GM13977 (cell line): ENCODE measurements around the gene NAB2.
A peak's percentile ranks its signal among the peaks of the same experiment; 100 is the strongest.

Experiments used
- DNase-seq: peaks from one replicate; pipeline ENCODE4 v3.0.0; 2012; ENCODE audit warnings: low spot score
- CTCF ChIP-seq: IDR thresholded peaks from 2 replicates; pipeline ENCODE4 v1.5.1; 2012; ENCODE audit warnings: mild to moderate bottlenecking, control low read depth; ENCODE audit not compliant: insufficient read depth; ENCODE audit errors: extremely low read depth, missing control alignments
- in situ Hi-C: fragments of 300-500 bp; cut with MboI; formaldehyde crosslinking; loops from one replicate; pipeline ENCODE4 v1.12.0; 2022; ENCODE audit warnings: low sequenced_read_pairs, low pct_unique_long_range_greater_than_20kb, mixed read lengths, inconsistent platforms; ENCODE audit not compliant: unreplicated experiment

NAB2 gene

GRCh38 chr12:57085999-57086492 lies 2.9 kb upstream of the NAB2 start:
- DNase-seq = peak; percentile 16
- no peak for TF ChIP-seq CTCF
- in situ Hi-C loops = no loop called here

GRCh38 chr12:57086493-57087009 lies 2.4 kb upstream of the NAB2 start:
- peak; percentile 45 for DNase-seq
- in situ Hi-C loops = no loop called here
- peak; percentile 43 for TF ChIP-seq CTCF

DNA sequence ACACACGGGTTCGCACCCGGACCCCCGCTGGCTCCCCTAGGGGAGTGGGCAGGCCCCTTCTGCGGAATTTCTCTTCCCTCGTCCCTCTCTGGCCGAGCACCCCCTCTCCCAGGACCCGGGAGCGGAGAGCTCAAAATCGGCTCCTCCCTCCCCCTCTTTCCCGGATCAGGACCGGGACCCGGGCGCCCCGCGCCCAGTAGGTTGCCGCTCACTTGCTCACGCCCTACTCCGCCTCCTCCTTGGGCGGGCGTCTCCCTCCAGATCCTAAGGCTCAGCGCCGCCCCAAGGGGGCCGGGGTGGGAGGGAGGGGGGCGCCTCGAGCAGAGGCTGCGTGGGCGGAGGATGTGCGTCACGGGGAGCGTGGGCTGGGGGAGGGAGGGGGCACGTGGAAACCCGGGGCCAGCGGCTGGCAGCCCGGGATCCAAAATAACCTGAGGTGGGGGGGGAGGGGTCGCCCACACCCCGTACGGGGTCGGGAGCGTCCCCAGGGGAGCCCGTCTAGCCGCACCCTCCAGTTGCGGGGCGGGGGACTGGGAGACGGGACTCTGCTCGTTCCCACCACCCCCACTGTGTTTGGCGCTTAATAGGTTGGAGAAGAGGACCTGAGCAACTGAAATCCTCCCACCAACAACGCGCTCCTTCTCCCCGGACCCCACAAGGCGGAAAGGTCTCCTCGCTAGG lies 1.8 kb upstream of the NAB2 start:
- no peak for TF ChIP-seq CTCF
- in situ Hi-C loops = no loop called here
- peak; percentile 81 for DNase-seq

DNA sequence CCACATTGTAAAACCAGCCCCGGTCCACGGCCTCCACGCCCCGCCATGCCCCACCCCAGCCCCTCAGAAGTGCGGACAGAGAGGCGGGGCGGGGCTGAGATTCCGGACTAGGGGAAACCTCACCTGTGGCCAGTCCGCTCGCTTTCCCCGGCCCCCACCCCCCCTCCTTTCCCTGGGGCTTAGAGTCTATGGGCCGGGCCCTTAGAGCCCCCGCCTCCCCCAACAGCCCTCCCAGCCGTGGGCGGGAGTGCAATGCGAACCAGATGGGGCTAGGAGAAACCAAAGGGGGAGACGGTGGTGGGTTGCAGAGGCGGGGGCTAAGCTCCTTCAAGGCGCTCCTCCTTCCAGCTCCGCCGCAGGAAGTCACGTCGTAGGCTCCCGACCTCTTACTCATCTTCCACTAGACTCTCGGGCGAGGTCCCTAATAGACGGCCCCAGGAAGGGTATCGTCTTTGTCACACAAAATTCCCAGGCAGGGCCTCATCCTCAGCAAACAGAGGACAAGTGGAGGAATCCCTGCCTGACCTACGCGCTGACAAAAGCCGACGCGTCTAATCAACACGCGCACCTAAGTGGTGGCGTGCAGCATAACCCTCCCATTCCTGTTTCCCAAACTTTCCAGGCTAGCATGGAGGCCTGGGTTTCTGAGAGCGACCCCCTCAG lies 1.1 kb upstream of the NAB2 start:
- in situ Hi-C loops = no loop called here
- no peak for TF ChIP-seq CTCF
- peak; percentile 90 for DNase-seq

DNA sequence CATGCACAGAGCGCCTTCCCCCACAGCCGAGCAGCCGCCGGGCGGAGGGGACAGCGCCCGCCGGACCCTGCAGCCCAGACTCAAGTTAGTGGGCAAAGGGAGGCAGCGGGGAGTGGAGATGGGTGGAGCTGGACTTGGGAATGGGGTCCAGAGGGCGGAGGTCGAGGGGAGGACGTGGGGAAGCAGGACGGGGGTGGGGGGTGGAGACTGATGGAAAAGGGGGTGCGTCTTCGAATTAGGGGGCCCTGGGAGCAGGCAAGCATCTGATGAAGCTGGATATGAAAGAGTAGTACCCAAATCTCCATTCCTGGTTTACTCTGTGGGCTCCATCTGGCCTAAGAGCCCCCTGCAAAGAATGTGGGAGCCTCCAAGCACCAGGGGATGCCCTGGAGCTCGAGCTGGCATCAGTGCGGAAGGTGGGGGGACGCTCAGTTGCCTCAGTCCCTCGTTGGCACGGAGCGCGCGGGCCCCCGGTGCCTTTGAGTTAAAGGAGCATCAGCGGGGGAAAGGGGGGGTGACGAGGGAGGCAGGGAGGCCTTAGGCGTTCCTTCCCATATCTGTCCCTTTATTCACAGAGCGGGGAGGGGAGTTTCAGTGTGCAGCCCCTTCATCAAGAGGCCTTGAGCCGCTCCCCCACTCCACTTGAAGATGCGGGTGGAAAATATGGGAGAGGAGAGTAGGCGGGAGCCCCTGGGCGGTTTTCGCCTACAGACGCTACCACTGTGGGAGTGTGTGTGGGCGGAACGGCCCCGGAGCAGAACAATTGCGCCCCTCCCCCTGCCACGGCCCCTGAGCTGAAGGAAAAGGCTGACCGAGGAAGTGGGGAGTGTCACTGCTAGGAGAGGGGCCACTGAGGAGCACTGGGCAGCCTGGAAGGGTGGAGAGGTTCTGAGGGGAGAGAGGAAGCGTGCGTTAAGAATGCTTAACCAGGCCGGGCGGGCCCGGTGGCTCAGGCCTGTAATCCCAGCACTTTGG lies 644 bp downstream of the NAB2 start:
- TF ChIP-seq CTCF = no peak
- in situ Hi-C loops = no loop called here
- DNase-seq = peak; percentile 44

DNA sequence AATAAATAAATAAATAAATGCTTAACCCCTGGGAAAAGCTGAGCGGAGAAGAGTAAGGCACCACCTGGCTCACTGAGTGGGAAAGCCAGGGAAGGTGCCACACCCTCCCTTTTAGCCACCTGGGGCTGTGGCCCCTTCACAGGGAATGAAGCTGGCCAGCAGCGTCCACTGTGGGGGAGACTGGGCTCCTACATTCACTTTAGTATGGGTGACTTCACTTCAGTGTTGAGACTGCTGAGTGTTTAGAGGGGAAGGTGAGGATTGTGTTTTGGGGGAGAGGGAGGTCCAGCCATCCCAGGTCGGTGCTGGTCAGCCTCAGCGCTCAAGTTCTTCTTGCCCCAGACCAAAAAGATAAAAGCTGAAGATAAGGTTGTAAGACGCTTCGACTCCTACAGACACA lies 1.6 kb downstream of the NAB2 start:
- no peak for TF ChIP-seq CTCF
- peak; percentile 20 for DNase-seq
- in situ Hi-C loops = no loop called here
